ENCODE measurements around the gene SMIM10L2A. TPM values are rescaled to one million over a fixed set of nuclear protein-coding genes. Genes with fewer than 3 reads are reported as not detected.

Gene SMIM10L2A
- total RNA-seq, 1 donor from 2014 or later = 23.6 TPM

- Mint-ChIP-seq H3K4me1 (ENCODE audit: unreplicated experiment) (no peaks in the 10 kb centered on the region), H3K27me3 (ENCODE audit: unreplicated experiment) (no peaks in the 10 kb centered on the region), H3K27ac (ENCODE audit: unreplicated experiment) (no peak overlapping the region), H3K36me3 (ENCODE audit: low read depth, unreplicated experiment) (no peaks in the 10 kb centered on the region), H3K4me3 (ENCODE audit: unreplicated experiment) (no peak overlapping the region), H3K9me3 (ENCODE audit: unreplicated experiment) (no peaks in the 10 kb centered on the region)
- DNase-seq (ENCODE audit: low spot score) = no peak
- TF ChIP-seq CTCF (IDR thresholded peaks at IDR 0.05; ENCODE audit: unreplicated experiment) = no peak
Observed at GRCh38 chrX:135463937-135464336, 42.2 kb downstream of the SMIM10L2A start.

GRCh38 chrX:135476378-135476777, 54.6 kb downstream of the SMIM10L2A start:
- Mint-ChIP-seq H3K27me3 (ENCODE audit: unreplicated experiment) (no peaks in the 10 kb centered on the region), H3K4me1 (ENCODE audit: unreplicated experiment) (no peaks in the 10 kb centered on the region), H3K27ac (ENCODE audit: unreplicated experiment) (no peak overlapping the region), H3K36me3 (ENCODE audit: low read depth, unreplicated experiment) (no peaks in the 10 kb centered on the region), H3K4me3 (ENCODE audit: unreplicated experiment) (no peak overlapping the region), H3K9me3 (ENCODE audit: unreplicated experiment) (no peaks in the 10 kb centered on the region)
- no peak for TF ChIP-seq CTCF (IDR thresholded peaks at IDR 0.05; ENCODE audit: unreplicated experiment)
- DNase-seq (ENCODE audit: low spot score) = no peak

GRCh38 chrX:135477576-135477975, 55.8 kb downstream of the SMIM10L2A start:
- peak; percentile 51 for DNase-seq (ENCODE audit: low spot score)
- TF ChIP-seq CTCF (IDR thresholded peaks at IDR 0.05; ENCODE audit: unreplicated experiment) = no peak
- Mint-ChIP-seq H3K27ac (ENCODE audit: unreplicated experiment) (no peak overlapping the region), H3K4me1 (ENCODE audit: unreplicated experiment) (no peaks in the 10 kb centered on the region), H3K27me3 (ENCODE audit: unreplicated experiment) (no peaks in the 10 kb centered on the region), H3K9me3 (ENCODE audit: unreplicated experiment) (no peaks in the 10 kb centered on the region), H3K36me3 (ENCODE audit: low read depth, unreplicated experiment) (no peaks in the 10 kb centered on the region), H3K4me3 (ENCODE audit: unreplicated experiment) (no peak overlapping the region)

Other genes starting within 250 kb of the SMIM10L2A start
- gene ETDA, start 169.9 kb upstream of the SMIM10L2A start, total RNA-seq (ENCODE audit: unreplicated experiment) = not detected
- gene ETDC, start 112.5 kb upstream of the SMIM10L2A start, total RNA-seq (ENCODE audit: unreplicated experiment) = not detected
- gene ZNF75D, start 77.8 kb upstream of the SMIM10L2A start, total RNA-seq (ENCODE audit: unreplicated experiment) = 21.8 TPM
- 17.0 TPM for gene ZNF449, start 77.1 kb upstream of the SMIM10L2A start, total RNA-seq (ENCODE audit: unreplicated experiment)
- 9.6 TPM for gene INTS6L, start 98.7 kb downstream of the SMIM10L2A start, total RNA-seq (ENCODE audit: unreplicated experiment)

Data from endothelial cell (in vitro differentiated cells).